ENCODE results near the gene KLK11. TPM values are rescaled to one million over a fixed set of nuclear protein-coding genes. Genes with fewer than 3 reads are reported as not detected.
A peak's percentile ranks its signal among the peaks of the same experiment; 100 is the strongest.

Gene KLK11
- total RNA-seq, 1 donor, result not detected

- H3K27me3 ChIP-seq (ENCODE audit: insufficient read depth, low read length), result peaks cover 34% of the 10 kb centered on the region
- no peaks in the 10 kb centered on the region for H3K4me1 ChIP-seq (ENCODE audit: insufficient read depth, low read length)
- DNase-seq (ENCODE audit: insufficient read length, low spot score, missing footprints), result peak; percentile 73
- H3K9me3 ChIP-seq (ENCODE audit: low read depth, low read length), result no peaks in the 10 kb centered on the region
- no peak overlapping the region for H3K4me3 ChIP-seq (ENCODE audit: insufficient read depth, low read length)
- no peak overlapping the region for H2AFZ ChIP-seq (ENCODE audit: low read length)
- no peaks in the 10 kb centered on the region for H3K36me3 ChIP-seq (ENCODE audit: insufficient read depth, low read length)
- no peaks in the 10 kb centered on the region for H4K20me1 ChIP-seq (ENCODE audit: insufficient read depth, low read length)
- no peak overlapping the region for H3K4me2 ChIP-seq (ENCODE audit: insufficient read depth, low read length)
- H3K79me2 ChIP-seq (ENCODE audit: insufficient read depth, low read length), result no peaks in the 10 kb centered on the region
- H3K27ac ChIP-seq (ENCODE audit: low read depth, low read length), result no peak overlapping the region
- TF ChIP-seq CTCF (IDR thresholded peaks at IDR 0.05; ENCODE audit: extremely low read depth, low read depth, low read length), result no peak
These were observed 7.5 kb downstream of the KLK11 start for GRCh38 chr19:51018745-51019543.

- peak; percentile 96 for DNase-seq (ENCODE audit: insufficient read length, low spot score, missing footprints)
- Histone ChIP-seq H3K36me3 (ENCODE audit: insufficient read depth, low read length) (no peaks in the 10 kb centered on the region), H3K27me3 (ENCODE audit: insufficient read depth, low read length) (peaks cover 34% of the 10 kb centered on the region), H4K20me1 (ENCODE audit: insufficient read depth, low read length) (no peaks in the 10 kb centered on the region), H3K79me2 (ENCODE audit: insufficient read depth, low read length) (no peaks in the 10 kb centered on the region), H2AFZ (ENCODE audit: low read length) (no peak overlapping the region), H3K9me3 (ENCODE audit: low read depth, low read length) (no peaks in the 10 kb centered on the region), H3K4me3 (ENCODE audit: insufficient read depth, low read length) (peak overlapping the region; percentile 19), H3K27ac (ENCODE audit: low read depth, low read length) (no peak overlapping the region), H3K4me1 (ENCODE audit: insufficient read depth, low read length) (no peaks in the 10 kb centered on the region), H3K4me2 (ENCODE audit: insufficient read depth, low read length) (peak overlapping the region; percentile 43)
- TF ChIP-seq CTCF (IDR thresholded peaks at IDR 0.05; ENCODE audit: extremely low read depth, low read depth, low read length), result peak; percentile 76
These were observed 9.4 kb downstream of the KLK11 start for GRCh38 chr19:51016798-51017683.

- peak; percentile 68 for DNase-seq (ENCODE audit: insufficient read length, low spot score, missing footprints)
These were observed 10.6 kb downstream of the KLK11 start for GRCh38 chr19:51015691-51016267.

More at GRCh38 chr19:51015691-51016267, 10.6 kb downstream of the KLK11 start:
- Histone ChIP-seq H4K20me1 (ENCODE audit: insufficient read depth, low read length) (no peaks in the 10 kb centered on the region), H3K79me2 (ENCODE audit: insufficient read depth, low read length) (no peaks in the 10 kb centered on the region), H3K4me2 (ENCODE audit: insufficient read depth, low read length) (no peak overlapping the region), H3K27me3 (ENCODE audit: insufficient read depth, low read length) (peaks cover 34% of the 10 kb centered on the region), H3K9me3 (ENCODE audit: low read depth, low read length) (no peaks in the 10 kb centered on the region), H2AFZ (ENCODE audit: low read length) (no peak overlapping the region), H3K4me1 (ENCODE audit: insufficient read depth, low read length) (no peaks in the 10 kb centered on the region), H3K4me3 (ENCODE audit: insufficient read depth, low read length) (no peak overlapping the region), H3K36me3 (ENCODE audit: insufficient read depth, low read length) (no peaks in the 10 kb centered on the region), H3K27ac (ENCODE audit: low read depth, low read length) (no peak overlapping the region)
- no peak for TF ChIP-seq CTCF (IDR thresholded peaks at IDR 0.05; ENCODE audit: extremely low read depth, low read depth, low read length)
